ENCODE measurements around the gene LINGO3. TPM values are rescaled to one million over a fixed set of nuclear protein-coding genes. Genes with fewer than 3 reads are reported as not detected.

Gene LINGO3
- total and polyA plus RNA-seq, 2 of the 8 experiments (the other 6 are each of a cell fraction or from before 2014, with no cell fraction given), result 0.59 TPM; not detected in 1

GRCh38 chr19:2342656-2343288 is 34.8 kb upstream of the LINGO3 start:
- H2BK5ac ChIP-seq (ENCODE audit: low read depth, low read length), result no peak overlapping the region; the same call in 1 of the 2 replicates
- no peaks in the 10 kb centered on the region for H3K4me1 ChIP-seq (replicated peaks in 1 of 4; ENCODE audit: control insufficient read depth in 3 of 4, insufficient read depth in 4 of 4, low read length in 3 of 4)
- H3K79me2 ChIP-seq (ENCODE audit: control insufficient read depth in 1 of 2, insufficient read depth in 2 of 2, low read length in 2 of 2), result peaks cover 0 to 3% of the 10 kb centered on the region in 2 experiments; a peak in 1 of 4 replicates
- 98% methylated on average over 10 of the region's 29 CpGs; no CpG with 5 or more reads in 1 of the 2 experiments for WGBS, 2 experiments (ENCODE audit: extremely low coverage in 1 of 2, insufficient coverage in 1 of 2, insufficient read length in 1 of 2, insufficient replicate concordance in 2 of 2, low coverage in 1 of 2, low lambda C conversion rate in 2 of 2, missing lambda C conversion rate in 1 of 2)
- H3K27me3 ChIP-seq (replicated peaks in 1 of 4; ENCODE audit: control insufficient read depth in 3 of 4, extremely low read depth in 1 of 4, insufficient read depth in 3 of 4, low read length in 3 of 4), result no peaks in the 10 kb centered on the region
- ChIA-PET POLR2A (ENCODE audit: partially characterized antibody) (no interaction called here), CTCF (ENCODE audit: partially characterized antibody) (no interaction called here)
- H4K20me1 ChIP-seq (replicated peaks in 1 of 2; ENCODE audit: control insufficient read depth in 1 of 2, insufficient read depth in 2 of 2, low read length in 2 of 2), result peaks cover 4 to 11% of the 10 kb centered on the region in 2 experiments
- H4K5ac ChIP-seq (ENCODE audit: insufficient read length, low read depth, low read length), result no peak overlapping the region
- H2BK20ac ChIP-seq (ENCODE audit: low read length), result no peak overlapping the region
- TF ChIP-seq TAF1 (IDR thresholded peaks at IDR 0.05; ENCODE audit: low read depth, low read length) (no peak), RBBP5 (IDR thresholded peaks at IDR 0.05; ENCODE audit: borderline replicate concordance, low read depth, low read length) (no peak), SP1 (IDR thresholded peaks at IDR 0.05; ENCODE audit: low read depth, low read length) (no peak), SUZ12 (IDR thresholded peaks at IDR 0.05; ENCODE audit: low read length) (no peak), GTF2F1 (IDR thresholded peaks at IDR 0.05; ENCODE audit: borderline replicate concordance, low read depth, low read length) (no peak), MAX (IDR thresholded peaks at IDR 0.05) (no peak), NANOG (IDR thresholded peaks at IDR 0.05; ENCODE audit: insufficient read depth, low read depth, low read length, poor library complexity, severe bottlenecking) (no peak), SRF (IDR thresholded peaks at IDR 0.05; ENCODE audit: low read depth, low read length) (no peak), SIX5 (IDR thresholded peaks at IDR 0.05; ENCODE audit: low read depth, low read length) (no peak), YY1 (IDR thresholded peaks at IDR 0.05; ENCODE audit: low read depth, low read length) (no peak), CTBP2 (IDR thresholded peaks at IDR 0.05; ENCODE audit: borderline replicate concordance, insufficient read depth, insufficient read length, low read length) (no peak), TCF12 (IDR thresholded peaks at IDR 0.05; ENCODE audit: low read depth, low read length) (no peak)
- H3K4me3 ChIP-seq (ENCODE audit: extremely low read depth in 1 of 4, insufficient read depth in 2 of 4, low read depth in 3 of 4, low read length in 4 of 4), result no peak overlapping the region
- no peak overlapping the region for H2BK12ac ChIP-seq (ENCODE audit: low read depth, low read length)
- no peak overlapping the region for H3K4ac ChIP-seq (replicated peaks; ENCODE audit: insufficient read length, low read depth, low read length)
- H4K8ac ChIP-seq (ENCODE audit: extremely low read depth, insufficient read depth, low read length), result no peak overlapping the region
- no peak overlapping the region for H2BK120ac ChIP-seq (replicated peaks; ENCODE audit: low read depth, low read length)
- no peak overlapping the region for H2AFZ ChIP-seq (ENCODE audit: low read length)
- H3K14ac ChIP-seq (ENCODE audit: insufficient read length), result no peak overlapping the region
- H3K23me2 ChIP-seq (ENCODE audit: low read depth, low read length), result no peaks in the 10 kb centered on the region
- no peak overlapping the region for H3K27ac ChIP-seq (ENCODE audit: low read depth, low read length)
- H3K18ac ChIP-seq (ENCODE audit: extremely low read depth, low read length), result no peak overlapping the region
- H2AK5ac ChIP-seq (ENCODE audit: low read depth, low read length), result no peak overlapping the region
- no peak overlapping the region for H2BK15ac ChIP-seq (ENCODE audit: low read length)
- H3K9me3 ChIP-seq (ENCODE audit: insufficient read depth in 2 of 2, low read depth in 1 of 2, low read length in 1 of 2), result no peaks in the 10 kb centered on the region
- H3K23ac ChIP-seq (ENCODE audit: insufficient read length), result no peak overlapping the region
- H3K36me3 ChIP-seq (ENCODE audit: control insufficient read depth in 2 of 4, insufficient read depth in 4 of 4, low read length in 3 of 4), result peaks cover 2 to 23% (median 6%) of the 10 kb centered on the region in 4 experiments; a peak in 2 of 8 replicates
- peaks cover 6% of the 10 kb centered on the region; the same call in 1 of the 2 replicates for H3K79me1 ChIP-seq (ENCODE audit: low read depth, low read length)
- no peak overlapping the region for H3K9ac ChIP-seq (replicated peaks in 1 of 4; ENCODE audit: extremely low read depth in 1 of 4, low read depth in 3 of 4, low read length in 3 of 4)
- no peak overlapping the region for H3K4me2 ChIP-seq (ENCODE audit: insufficient read depth in 1 of 2, low read depth in 2 of 2, low read length in 2 of 2)
- FAIRE-seq (no peak), DNase-seq (ENCODE audit: low read depth in 1 of 2, low spot score in 2 of 2) (no peak)
- H4K91ac ChIP-seq (replicated peaks; ENCODE audit: insufficient read length, low read length), result no peak overlapping the region
- no peak overlapping the region for H3K56ac ChIP-seq (replicated peaks; ENCODE audit: insufficient read length, low read depth, low read length)
